GM12875 (cell line): ENCODE data around the gene GART.

Experiments used
- H3K4me3 ChIP-seq: one replicate; pipeline ENCODE4 v1.5.1; 2011; ENCODE audit warnings: low read depth, low read length, control low read depth
- CTCF ChIP-seq: IDR thresholded peaks from 2 replicates; pipeline ENCODE4 v1.5.1; 2011; ENCODE audit warnings: low read depth, mild to moderate bottlenecking, control low read depth, inconsistent platforms, low read length, moderate library complexity, borderline replicate concordance; ENCODE audit not compliant: insufficient read depth

Gene GART

GRCh38 chr21:33541756-33542639 is at the start of gene GART:
TSS of gene GART (minus strand) at chr21:33542117. CDS start at chr21:33539315, 2,802 bp downstream.
- no peak for TF ChIP-seq CTCF

GRCh38 chr21:33588485-33589335 is 46.8 kb upstream of the GART start, which contains the start of gene DONSON:
TSS of gene DONSON (minus strand) at chr21:33588684. CDS start at chr21:33588641, 43 bp downstream.
- TF ChIP-seq CTCF = no peak
- peak within 1 kb of the TSS; percentile 78 for H3K4me3 ChIP-seq

More at GRCh38 chr21:33541756-33542639, at the start of gene GART:
- H3K4me3 ChIP-seq = peak within 1 kb of the TSS; percentile 80

DNA sequence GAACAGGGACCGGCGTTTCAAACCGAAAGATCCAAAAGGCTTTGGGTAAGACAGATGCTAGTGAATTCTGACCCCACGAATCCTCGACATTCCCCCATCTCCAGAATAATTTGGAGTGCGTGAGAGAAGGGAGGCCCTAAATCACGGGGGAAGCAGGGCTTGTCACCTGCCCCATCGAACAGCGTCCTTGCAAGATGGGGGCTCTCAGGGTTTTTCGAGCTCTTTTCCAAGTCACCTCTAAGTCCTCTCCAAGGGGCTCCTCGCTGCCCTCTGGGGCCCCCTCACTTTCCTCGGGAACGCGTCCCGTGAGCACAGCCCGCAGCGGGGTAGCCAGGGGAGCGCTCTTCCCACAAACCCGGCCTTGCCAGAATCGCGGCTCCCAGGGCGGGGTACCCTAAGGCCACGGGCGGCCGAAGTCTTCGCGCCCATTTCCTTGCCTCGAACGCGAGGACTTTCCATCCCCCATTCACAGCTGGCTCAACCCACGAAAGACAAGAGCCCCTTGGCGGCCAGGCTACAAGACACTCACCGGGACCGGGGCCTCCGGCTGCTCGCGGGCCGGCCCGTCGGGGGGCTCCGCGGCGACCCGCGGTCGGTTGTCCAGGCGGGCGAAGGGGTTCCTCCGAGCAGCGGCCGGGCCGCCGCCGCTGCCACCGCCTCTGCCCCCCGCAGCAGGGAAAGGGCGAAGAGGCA is 46.0 kb upstream of the GART start:
- peak overlapping the region; percentile 78 for H3K4me3 ChIP-seq
- peak; percentile 34; the same call in 1 of the 2 replicates for TF ChIP-seq CTCF

GRCh38 chr21:33586927-33587326 is 45.0 kb upstream of the GART start:
- no peak overlapping the region for H3K4me3 ChIP-seq
- no peak for TF ChIP-seq CTCF

- TF ChIP-seq CTCF = no peak
- no peak overlapping the region for H3K4me3 ChIP-seq
Measured at GRCh38 chr21:33584455-33584854, 42.5 kb upstream of the GART start.

DNA sequence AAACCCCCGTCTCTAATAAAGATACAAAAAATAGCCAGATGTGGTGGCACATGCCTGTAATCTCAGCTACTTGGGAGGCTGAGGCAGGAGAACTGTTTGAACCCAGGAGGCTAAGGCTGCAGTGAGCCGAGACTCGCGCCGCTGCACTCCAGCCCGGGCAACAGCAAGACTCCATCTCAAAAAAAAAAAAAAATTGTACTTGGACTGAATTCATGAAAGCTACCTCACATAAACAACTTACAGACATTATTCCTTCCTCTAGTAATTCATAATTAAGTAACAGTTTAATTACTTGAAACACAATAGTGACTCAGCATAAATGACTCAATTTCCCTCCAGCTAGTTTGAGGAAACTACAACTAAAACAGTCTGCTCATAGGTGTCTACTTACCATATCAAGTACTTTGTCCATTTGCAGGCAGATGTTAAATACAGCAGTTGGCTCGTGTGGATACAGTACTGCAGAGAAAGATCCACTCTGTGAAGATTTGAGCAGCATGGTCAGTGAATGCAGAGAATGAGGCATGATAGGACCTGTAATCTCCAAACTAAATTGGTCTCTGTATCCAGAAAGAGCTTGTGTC is 37.1 kb upstream of the GART start:
- H3K4me3 ChIP-seq = no peak overlapping the region
- no peak for TF ChIP-seq CTCF
